GM12878 (cell line): ENCODE results near the gene HTD2. TPM values are rescaled to one million over a fixed set of nuclear protein-coding genes. Genes with fewer than 3 reads are reported as not detected.

Experiments
- BCLAF1 ChIP-seq: fragments of 450-650 bp; IDR thresholded peaks from 2 replicates; pipeline ENCODE4 v1.6.1; 2017; ENCODE audit warnings: antibody characterized with exemption, mild to moderate bottlenecking, moderate library complexity
- CHD2 ChIP-seq: IDR thresholded peaks from 2 replicates; pipeline ENCODE4 v1.6.1; 2011; ENCODE audit warnings: low read depth, low read length, improper control_type of control experiment, borderline replicate concordance
- CUX1 ChIP-seq: IDR thresholded peaks from 2 replicates; pipeline ENCODE4 v1.6.1; 2012; ENCODE audit warnings: improper control_type of control experiment, low read depth, low read length; ENCODE audit not compliant: insufficient replicate concordance
- E4F1 ChIP-seq: fragments of 450-650 bp; IDR thresholded peaks from 2 replicates; pipeline ENCODE4 v1.6.1; 2018; ENCODE audit warnings: borderline replicate concordance, mild to moderate bottlenecking; ENCODE audit not compliant: partially characterized antibody
- ELK1 ChIP-seq: IDR thresholded peaks from 2 replicates; pipeline ENCODE4 v1.6.1; 2012; ENCODE audit warnings: low read depth, low read length, improper control_type of control experiment
- ESRRA ChIP-seq: IDR thresholded peaks from 2 replicates; pipeline ENCODE4 v1.6.1; 2012; ENCODE audit warnings: mild to moderate bottlenecking, low read length, improper control_type of control experiment
- ETV6 ChIP-seq, 2 experiments: fragments of 450-650 bp in 1 of 2; IDR thresholded peaks in 1 of 2; conservative IDR thresholded peaks in 1 of 2; 2 replicates each; pipeline ENCODE4 v1.6.1; 2014; ENCODE audit warnings: antibody characterized with exemption in 1 of 2, borderline replicate concordance in 1 of 2, low read depth in 1 of 2, mild to moderate bottlenecking in 1 of 2, moderate library complexity in 1 of 2
- NFYB ChIP-seq: IDR thresholded peaks from 2 replicates; pipeline ENCODE4 v1.6.1; 2011; ENCODE audit warnings: low read depth, mild to moderate bottlenecking, low read length, improper control_type of control experiment, moderate library complexity; ENCODE audit not compliant: insufficient read depth
- NKRF ChIP-seq: fragments of 450-650 bp; conservative IDR thresholded peaks from 2 replicates; pipeline ENCODE4 v1.6.1; 2017; ENCODE audit warnings: mild to moderate bottlenecking, moderate library complexity
- POU2F2 ChIP-seq: IDR thresholded peaks from 3 replicates; pipeline ENCODE4 v1.6.1; 2011; ENCODE audit warnings: low read depth, mild to moderate bottlenecking, low read length, borderline replicate concordance
- ZBED1 ChIP-seq: IDR thresholded peaks from 2 replicates; pipeline ENCODE4 v1.6.1; 2016; ENCODE audit warnings: borderline replicate concordance
- ZBTB33 ChIP-seq: fragments of 450-650 bp; IDR thresholded peaks from 2 replicates; pipeline ENCODE4 v1.6.1; 2017; ENCODE audit warnings: mild to moderate bottlenecking
- ZNF207 ChIP-seq: fragments of 450-650 bp; IDR thresholded peaks from 2 replicates; pipeline ENCODE4 v1.6.1; 2014; ENCODE audit warnings: antibody characterized with exemption, mild to moderate bottlenecking, borderline replicate concordance
- polyA plus RNA-seq, 11 experiments: library from polyadenylated mRNA; depleted of rRNA in 4 of 11; unstranded in 6 of 11; stranded (reverse) in 5 of 11; fragments of >200 nt; fragmentation: Nextera tagmentation in 4 of 11; fragmentation: Illumina TruSeq in 1 of 11; extraction: Ambion mirVana in 4 of 11; extraction: Trizol in 1 of 11; gene quantifications; 1 replicate in 1 of 11; 2 replicates in 10 of 11; pipeline versions ENCODE4 v1.2.1 to v1.2.3, GENCODE V29; 2011 to 2016; ENCODE audit warnings: inconsistent platforms in 2 of 11, missing spikeins in 2 of 11, low read depth in 1 of 11
- total RNA-seq, 4 experiments: library from RNA; depleted of rRNA in 3 of 4; stranded (reverse); fragments of >200 nt in 3 of 4; fragmentation: Illumina TruSeq in 1 of 4; extraction: Trizol in 1 of 4; gene quantifications; 2 replicates each; pipeline versions ENCODE4 v1.2.1 to v1.2.3, GENCODE V29; 2013 to 2021

The HTD2 gene
- total and polyA plus RNA-seq, 10 of the 15 experiments (the other 5 are each of a cell fraction or from before 2014, with no cell fraction given): 5.9 to 24.7 (median 9.5) TPM

- TF ChIP-seq ELK1: no peak
- no peak for TF ChIP-seq ZBED1
- no peak for TF ChIP-seq NKRF
- no peak for TF ChIP-seq POU2F2
- no peak for TF ChIP-seq ZBTB33
- TF ChIP-seq CUX1: no peak
- TF ChIP-seq BCLAF1: no peak
- TF ChIP-seq CHD2: no peak
- TF ChIP-seq ZNF207: no peak
- no peak for TF ChIP-seq ETV6 (conservative IDR thresholded peaks at IDR 0.05 in 1 of 2, IDR thresholded peaks at IDR 0.05 in 1 of 2; ENCODE audit: borderline replicate concordance in 1 of 2, low read depth in 1 of 2)
- TF ChIP-seq ESRRA: no peak
- TF ChIP-seq E4F1: no peak
- TF ChIP-seq NFYB: no peak
These were observed 39.7 kb upstream of the HTD2 start (continued) for GRCh38 chr3:58266577-58266976.
